IMR-90 (cell line): ENCODE measurements around the gene PLXNA1. TPM values are rescaled to one million over a fixed set of nuclear protein-coding genes. Genes with fewer than 3 reads are reported as not detected.

Source experiments
- ATAC-seq: fragments of 200-7000 bp; cut with Tn5 transposase; 2 replicates; pipeline ENCODE4 v1.9.1; 2020; ENCODE audit warnings: low read depth, mild to moderate bottlenecking, moderate library complexity
- BruUV-seq: library from RNA; stranded (reverse); fragments of 400-500 nt; replicated peaks from 2 replicates; lab custom pipeline; 2021; lab: Mats Ljungman, UMichigan
- CTCF ChIA-PET: fragments of 300-600 bp; formaldehyde crosslinking; extraction: SDS; loops from one replicate; lab custom pipeline; 2021; ENCODE audit warnings: antibody characterized with exemption; lab: Yijun Ruan, JAX
- POLR2A ChIA-PET: fragments of 300-600 bp; sonication (Branson Sonifier 250); formaldehyde crosslinking; loops from one replicate; lab custom pipeline; 2022; ENCODE audit warnings: antibody characterized with exemption; ENCODE audit not compliant: unreplicated experiment; lab: Charles Lee
- DNase-seq: peaks from one replicate; pipeline ENCODE4 v3.0.0; 2013
- H2AFZ ChIP-seq: replicated peaks from 2 replicates; pipeline ENCODE3; 2013; ENCODE audit warnings: low read length, mild to moderate bottlenecking; ENCODE audit not compliant: poor library complexity
- H2AK5ac ChIP-seq: 2 replicates; pipeline ENCODE4 v1.6.1; 2013; ENCODE audit warnings: low read depth, low read length, inconsistent platforms
- H2AK9ac ChIP-seq: replicated peaks from 2 replicates; pipeline ENCODE3; 2013; ENCODE audit warnings: mild to moderate bottlenecking, low read depth, low read length, moderate library complexity; ENCODE audit not compliant: poor library complexity
- H2BK120ac ChIP-seq: 2 replicates; pipeline ENCODE4 v1.6.1; 2013; ENCODE audit warnings: low read depth, low read length, inconsistent platforms
- H2BK15ac ChIP-seq: 3 replicates; pipeline ENCODE4 v1.6.1; 2013; ENCODE audit warnings: low read depth, low read length, inconsistent platforms
- H2BK20ac ChIP-seq: 2 replicates; pipeline ENCODE4 v1.6.1; 2013; ENCODE audit warnings: low read depth, mild to moderate bottlenecking, inconsistent platforms, low read length, moderate library complexity
- H2BK5ac ChIP-seq: 2 replicates; pipeline ENCODE4 v1.6.1; 2013; ENCODE audit warnings: mild to moderate bottlenecking, low read depth, low read length, inconsistent platforms; ENCODE audit not compliant: poor library complexity, severe bottlenecking
- H3K14ac ChIP-seq: replicated peaks from 2 replicates; pipeline ENCODE4 v1.6.1; 2013; ENCODE audit warnings: low read depth, low read length, inconsistent platforms
- H3K18ac ChIP-seq: 2 replicates; pipeline ENCODE4 v1.6.1; 2013; ENCODE audit warnings: low read depth, low read length, control low read depth
- H3K23ac ChIP-seq: 2 replicates; pipeline ENCODE4 v1.6.1; 2013; ENCODE audit warnings: low read depth, low read length, inconsistent platforms
- H3K27ac ChIP-seq: 2 replicates; pipeline ENCODE4 v1.5.1; 2013; ENCODE audit warnings: mild to moderate bottlenecking, control low read depth, low read length; ENCODE audit not compliant: insufficient read depth
- H3K27me3 ChIP-seq: 2 replicates; pipeline ENCODE4 v1.6.1; 2013; ENCODE audit warnings: low read length; ENCODE audit not compliant: control insufficient read depth, insufficient read depth
- H3K36me3 ChIP-seq: 2 replicates; pipeline ENCODE4 v1.6.1; 2013; ENCODE audit warnings: low read length, mixed read lengths; ENCODE audit not compliant: control insufficient read depth, insufficient read depth
- H3K4ac ChIP-seq: 2 replicates; pipeline ENCODE4 v1.6.1; 2013; ENCODE audit warnings: low read depth, low read length, inconsistent platforms
- H3K4me1 ChIP-seq: 2 replicates; pipeline ENCODE4 v1.6.1; 2013; ENCODE audit warnings: low read length, mixed read lengths; ENCODE audit not compliant: control insufficient read depth, insufficient read depth
- H3K4me2 ChIP-seq: 2 replicates; pipeline ENCODE4 v1.6.1; 2013; ENCODE audit warnings: low read depth, mild to moderate bottlenecking, control low read depth, low read length, moderate library complexity
- H3K4me3 ChIP-seq: 2 replicates; pipeline ENCODE4 v1.5.1; 2013; ENCODE audit warnings: low read depth, mild to moderate bottlenecking, control low read depth, low read length, moderate library complexity; ENCODE audit not compliant: insufficient read depth
- H3K56ac ChIP-seq: 2 replicates; pipeline ENCODE4 v1.6.1; 2013; ENCODE audit warnings: low read length, inconsistent platforms; ENCODE audit not compliant: insufficient read depth; ENCODE audit errors: extremely low read depth
- H3K79me1 ChIP-seq, 2 experiments: 2 replicates each; pipeline ENCODE4 v1.6.1; 2013; ENCODE audit warnings: low read length in 2 of 2, inconsistent platforms in 1 of 2, low read depth in 1 of 2
- H3K9ac ChIP-seq: 2 replicates; pipeline ENCODE4 v1.6.1; 2013; ENCODE audit warnings: low read depth, low read length, control low read depth
- H3K9me1 ChIP-seq: 2 replicates; pipeline ENCODE4 v1.6.1; 2013; ENCODE audit warnings: low read length, inconsistent platforms; ENCODE audit not compliant: insufficient read depth
- H3K9me3 ChIP-seq: 2 replicates; pipeline ENCODE4 v1.6.1; 2013; ENCODE audit warnings: low read length; ENCODE audit not compliant: control insufficient read depth, insufficient read depth
- H4K20me1 ChIP-seq: 2 replicates; pipeline ENCODE4 v1.6.1; 2013; ENCODE audit warnings: low read length, inconsistent platforms; ENCODE audit not compliant: insufficient read depth
- H4K5ac ChIP-seq: 2 replicates; pipeline ENCODE4 v1.6.1; 2013; ENCODE audit warnings: mild to moderate bottlenecking, low read depth, low read length, control low read depth
- H4K8ac ChIP-seq, 2 experiments: 2 replicates each; pipeline ENCODE4 v1.6.1; 2013; ENCODE audit warnings: low read depth in 2 of 2, low read length in 2 of 2, control low read depth in 1 of 2, inconsistent platforms in 1 of 2
- H4K91ac ChIP-seq: 2 replicates; pipeline ENCODE4 v1.6.1; 2013; ENCODE audit warnings: low read depth, low read length, inconsistent platforms; ENCODE audit not compliant: insufficient read depth
- BHLHE40 ChIP-seq: fragments of 150-350 bp; IDR thresholded peaks from 2 replicates; pipeline ENCODE4 v1.6.1; 2016; ENCODE audit warnings: mild to moderate bottlenecking, low read depth, low read length
- CEBPB ChIP-seq: IDR thresholded peaks from 2 replicates; pipeline ENCODE4 v1.6.1; 2012; ENCODE audit warnings: low read depth, low read length, improper control_type of control experiment
- CHD1 ChIP-seq: IDR thresholded peaks from 2 replicates; pipeline ENCODE4 v1.6.1; 2012; ENCODE audit warnings: low read depth, low read length, improper control_type of control experiment
- CTCF ChIP-seq: conservative IDR thresholded peaks from 2 replicates; pipeline ENCODE4 v1.5.1; 2012; ENCODE audit warnings: mild to moderate bottlenecking, low read depth, low read length, improper control_type of control experiment
- ELK1 ChIP-seq: fragments of 150-350 bp; IDR thresholded peaks from 2 replicates; pipeline ENCODE4 v1.6.1; 2016; ENCODE audit warnings: low read depth, mild to moderate bottlenecking, low read length, moderate library complexity, borderline replicate concordance
- FOS ChIP-seq: fragments of 150-350 bp; IDR thresholded peaks from 2 replicates; pipeline ENCODE4 v1.6.1; 2016; ENCODE audit warnings: low read depth, low read length
- MAFK ChIP-seq: IDR thresholded peaks from 2 replicates; pipeline ENCODE4 v1.6.1; 2012; ENCODE audit warnings: low read depth, low read length, improper control_type of control experiment
- MAZ ChIP-seq: IDR thresholded peaks from 2 replicates; pipeline ENCODE4 v1.6.1; 2012; ENCODE audit warnings: low read depth, mild to moderate bottlenecking, low read length, improper control_type of control experiment, moderate library complexity, borderline replicate concordance
- MXI1 ChIP-seq: IDR thresholded peaks from 2 replicates; pipeline ENCODE4 v1.6.1; 2012; ENCODE audit warnings: low read depth, mild to moderate bottlenecking, low read length, moderate library complexity, borderline replicate concordance
- NFE2L2 ChIP-seq: fragments of 150-350 bp; IDR thresholded peaks from 2 replicates; pipeline ENCODE4 v1.6.1; 2016; ENCODE audit warnings: low read depth, mild to moderate bottlenecking, low read length
- POLR2A ChIP-seq: IDR thresholded peaks from 2 replicates; pipeline ENCODE4 v1.6.1; 2012; ENCODE audit warnings: mild to moderate bottlenecking, low read depth, low read length
- RAD21 ChIP-seq: IDR thresholded peaks from 2 replicates; pipeline ENCODE4 v1.6.1; 2012; ENCODE audit warnings: low read length, improper control_type of control experiment
- RCOR1 ChIP-seq: IDR thresholded peaks from 2 replicates; pipeline ENCODE4 v1.6.1; 2012; ENCODE audit warnings: mild to moderate bottlenecking, low read length, improper control_type of control experiment; ENCODE audit not compliant: insufficient replicate concordance
- RFX5 ChIP-seq: IDR thresholded peaks from 2 replicates; pipeline ENCODE4 v1.8.0; 2012; ENCODE audit warnings: low read depth, mild to moderate bottlenecking, low read length, moderate library complexity
- SMC3 ChIP-seq: fragments of 150-350 bp; IDR thresholded peaks from 2 replicates; pipeline ENCODE4 v1.6.1; 2016; ENCODE audit warnings: low read depth, mild to moderate bottlenecking, antibody characterized with exemption, low read length, moderate library complexity
- USF2 ChIP-seq: fragments of 150-350 bp; IDR thresholded peaks from 2 replicates; pipeline ENCODE4 v1.6.1; 2017; ENCODE audit warnings: mild to moderate bottlenecking, antibody characterized with exemption, low read length, low read depth
- WGBS, 2 experiments: methylation state at CpG; one replicate each; pipeline versions ENCODE4 v1.1.5 to v1.1.7; 2013; ENCODE audit warnings: missing lambda C conversion rate in 2 of 2; ENCODE audit not compliant: insufficient read length in 1 of 2; ENCODE audit errors: extremely low coverage in 2 of 2; 5-methylcytosine and 5-hydroxymethylcytosine counted together
- dilution Hi-C: fragments of 300-500 bp; cut with HindIII; formaldehyde crosslinking; loops from one replicate; pipeline ENCODE4 v1.14.3; 2018; ENCODE audit warnings: low sequenced_read_pairs; ENCODE audit not compliant: unreplicated experiment
- in situ Hi-C: fragments of 300-500 bp; cut with MboI; formaldehyde crosslinking; loops from 3 replicates; pipeline ENCODE4 v1.14.3; 2019; ENCODE audit warnings: low sequenced_read_pairs, inconsistent platforms, mixed read lengths
- intact Hi-C: fragments of 100-400 bp; cut with micrococcal nuclease; formaldehyde crosslinking; loops from 2 replicates; pipeline ENCODE4 v1.10.0; 2022
- polyA plus RNA-seq, 3 experiments: library from polyadenylated mRNA; depleted of rRNA; stranded (reverse); fragments of >200 nt; gene quantifications; 2 replicates each; pipeline ENCODE4 v1.2.3, GENCODE V29; 2012; ENCODE audit warnings: low replicate concordance in 1 of 3
- total RNA-seq: library from RNA; depleted of rRNA; stranded (reverse); fragments of >200 nt; gene quantifications from 2 replicates; pipeline ENCODE4 v1.2.3, GENCODE V29; 2012

PLXNA1 gene
- total and polyA plus RNA-seq, 2 of the 4 experiments (the other 2 are of a cell fraction) = 13.6 to 49.4 TPM

- 89% methylated on average over 3 of the region's 9 CpGs; no CpG with 5 or more reads in 1 of the 2 experiments for WGBS, 2 experiments
- Histone ChIP-seq H3K4ac (no peak overlapping the region), H4K91ac (no peak overlapping the region), H2AFZ (no peak overlapping the region), H2BK15ac (no peak overlapping the region), H2AK5ac (no peak overlapping the region), H2BK120ac (no peak overlapping the region), H4K20me1 (no peaks in the 10 kb centered on the region), H3K9ac (no peak overlapping the region), H2BK5ac (no peak overlapping the region), H3K23ac (no peak overlapping the region), H4K8ac (no peak overlapping the region), H3K14ac (no peak overlapping the region), H3K36me3 (no peaks in the 10 kb centered on the region), H4K5ac (no peak overlapping the region), H2AK9ac (no peak overlapping the region), H3K9me1 (peaks cover 5% of the 10 kb centered on the region; the same call in 1 of the 2 replicates), H3K9me3 (no peaks in the 10 kb centered on the region), H3K56ac (no peak overlapping the region), H3K4me3 (no peak overlapping the region), H3K27ac (no peak overlapping the region), H3K27me3 (no peaks in the 10 kb centered on the region), H3K18ac (no peak overlapping the region), H3K4me2 (no peak overlapping the region), H2BK20ac (no peak overlapping the region), H3K79me1 (no peaks in the 10 kb centered on the region), H3K4me1 (no peaks in the 10 kb centered on the region)
- BruUV-seq = no TSS peak
- ATAC-seq (no peak), DNase-seq (no peak)
- in situ Hi-C loops = no loop called here
- dilution Hi-C loops = no loop called here
- intact Hi-C loops = no loop called here
- TF ChIP-seq FOS = no peak
- no peak for TF ChIP-seq POLR2A
- no peak for TF ChIP-seq BHLHE40
- no peak for TF ChIP-seq SMC3
- TF ChIP-seq USF2 = no peak
- TF ChIP-seq MXI1 = no peak
- no peak for TF ChIP-seq ELK1
- TF ChIP-seq MAZ = no peak
- no peak for TF ChIP-seq RCOR1
- no peak for TF ChIP-seq CEBPB
- no peak for TF ChIP-seq NFE2L2
- TF ChIP-seq CTCF = no peak
- TF ChIP-seq RAD21 = no peak
- TF ChIP-seq CHD1 = no peak
- no peak for TF ChIP-seq RFX5
- no peak for TF ChIP-seq MAFK
- ChIA-PET CTCF (no interaction called here), POLR2A (no interaction called here)
Measured at GRCh38 chr3:126945891-126946290, 37.0 kb upstream of the PLXNA1 start.
